GM12801 (cell line): ENCODE data around the gene MYH6.

Experiments
- CTCF ChIP-seq: IDR thresholded peaks from one replicate; pipeline ENCODE4 v1.5.1; 2011; ENCODE audit warnings: control low read depth; ENCODE audit not compliant: insufficient read length; ENCODE audit errors: extremely low read depth

Gene MYH6

GRCh38 chr14:23407516-23408306 is at the start of gene MYH6:
Gene MYH6 (minus strand): TSS chr14:23408273. CDS start chr14:23407223, 1,050 bp downstream.
- TF ChIP-seq CTCF = no peak

- no peak for TF ChIP-seq CTCF
Observed at GRCh38 chr14:23454445-23454856, 46.4 kb upstream of the MYH6 start.

GRCh38 chr14:23452237-23452636 is 44.2 kb upstream of the MYH6 start:
- TF ChIP-seq CTCF = no peak

GRCh38 chr14:23450379-23450778 is 42.3 kb upstream of the MYH6 start:
- no peak for TF ChIP-seq CTCF

- TF ChIP-seq CTCF = no peak
Observed at GRCh38 chr14:23449314-23449713, 41.2 kb upstream of the MYH6 start.

- TF ChIP-seq CTCF = no peak
Observed at GRCh38 chr14:23447361-23448350, 39.6 kb upstream of the MYH6 start.

- TF ChIP-seq CTCF = no peak
Observed at GRCh38 chr14:23446291-23446851, 38.3 kb upstream of the MYH6 start.
